GM19025 (cell line): Measurements from ENCODE around the gene KIAA0232.
"Not testable (repeated sequence)": the region's sequence is repeated elsewhere in the genome, so short reads cannot be mapped to it uniquely, and the experiment has no call there.

Experiments used
- ATAC-seq: cut with Tn5 transposase; IDR thresholded peaks from one replicate; pipeline ENCODE4 v1.9.1; 2021; ENCODE audit warnings: mild to moderate bottlenecking, low read depth, moderate library complexity; ENCODE audit not compliant: unreplicated experiment

The KIAA0232 gene

DNA sequence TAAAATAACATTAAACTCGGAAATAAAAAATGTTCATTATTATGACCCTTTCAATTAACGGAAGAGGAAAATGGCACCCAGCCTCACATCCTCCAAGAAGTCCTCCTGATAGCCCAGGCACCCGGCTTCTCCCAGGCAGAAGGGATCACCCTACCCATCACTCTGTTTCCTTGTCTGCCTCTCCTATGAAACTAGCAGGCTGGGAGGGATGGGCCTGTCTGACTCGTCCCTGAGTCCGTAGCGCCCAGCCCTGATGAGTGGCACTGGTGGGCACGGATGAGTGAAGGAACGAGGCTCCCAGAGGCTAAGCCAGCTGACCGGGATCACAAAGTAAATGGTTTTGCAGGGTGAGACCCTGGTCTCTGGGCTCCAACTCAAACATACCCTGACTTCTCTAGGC is 28.6 kb upstream of the KIAA0232 start:
- ATAC-seq = no peak

- no peak for ATAC-seq
Observed at GRCh38 chr4:6754481-6755087, 27.9 kb upstream of the KIAA0232 start.

- ATAC-seq = no peak
Observed at GRCh38 chr4:6755088-6755753, 27.3 kb upstream of the KIAA0232 start.

DNA sequence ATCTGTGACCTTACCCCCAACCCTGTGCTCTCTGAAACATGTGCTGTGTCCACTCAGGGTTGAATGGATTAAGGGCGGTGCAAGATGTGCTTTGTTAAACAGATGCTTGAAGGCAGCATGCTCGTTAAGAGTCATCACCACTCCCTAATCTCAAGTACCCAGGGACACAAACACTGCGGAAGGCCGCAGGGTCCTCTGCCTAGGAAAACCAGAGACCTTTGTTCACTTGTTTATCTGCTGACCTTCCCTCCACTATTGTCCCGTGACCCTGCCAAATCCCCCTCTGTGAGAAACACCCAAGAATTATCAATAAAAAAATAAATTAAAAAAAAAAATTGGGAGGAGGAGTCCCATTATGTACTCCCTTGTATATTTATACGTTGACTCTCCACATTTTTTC is 26.2 kb upstream of the KIAA0232 start:
- not testable (repeated sequence) for ATAC-seq

DNA sequence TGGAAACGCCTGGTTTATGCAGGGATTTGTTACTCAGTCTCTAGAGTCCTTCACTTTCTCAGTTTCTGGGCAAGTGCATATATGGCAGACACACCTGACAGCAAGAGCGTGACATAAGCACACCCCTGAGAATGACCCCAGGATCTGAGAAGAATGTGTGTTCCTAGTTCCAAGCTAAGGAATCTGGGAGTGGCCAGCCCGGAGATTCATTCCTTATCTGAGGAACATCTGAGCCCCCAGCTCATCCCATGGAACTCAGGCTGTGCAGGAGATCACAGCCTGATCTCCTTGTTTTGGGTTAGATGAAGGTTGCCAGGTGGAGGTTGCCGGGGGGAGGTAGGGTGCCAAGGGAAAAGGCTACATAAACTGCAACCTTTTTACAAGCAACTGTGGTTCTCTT is 23.8 kb upstream of the KIAA0232 start:
- no peak for ATAC-seq

DNA sequence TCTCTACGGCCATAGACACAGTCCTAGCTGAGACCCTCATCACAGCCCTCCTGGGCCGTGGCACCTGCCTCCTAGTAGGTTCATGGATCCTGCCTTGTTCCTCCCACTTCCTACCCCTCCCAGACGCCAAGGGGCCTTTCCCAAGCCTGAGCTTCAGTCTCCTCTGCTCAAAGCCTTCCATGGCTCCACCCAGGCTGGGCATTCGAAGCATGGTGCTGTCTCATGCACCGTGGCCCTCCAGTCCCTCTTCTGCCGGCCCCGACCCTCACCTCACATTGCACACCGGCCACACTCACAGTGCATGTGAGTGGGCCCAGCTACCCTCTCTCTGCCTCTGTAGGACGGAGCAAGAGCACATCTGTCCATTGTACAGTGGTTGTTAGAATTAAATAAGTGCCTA is 21.7 kb upstream of the KIAA0232 start:
- ATAC-seq = no peak

DNA sequence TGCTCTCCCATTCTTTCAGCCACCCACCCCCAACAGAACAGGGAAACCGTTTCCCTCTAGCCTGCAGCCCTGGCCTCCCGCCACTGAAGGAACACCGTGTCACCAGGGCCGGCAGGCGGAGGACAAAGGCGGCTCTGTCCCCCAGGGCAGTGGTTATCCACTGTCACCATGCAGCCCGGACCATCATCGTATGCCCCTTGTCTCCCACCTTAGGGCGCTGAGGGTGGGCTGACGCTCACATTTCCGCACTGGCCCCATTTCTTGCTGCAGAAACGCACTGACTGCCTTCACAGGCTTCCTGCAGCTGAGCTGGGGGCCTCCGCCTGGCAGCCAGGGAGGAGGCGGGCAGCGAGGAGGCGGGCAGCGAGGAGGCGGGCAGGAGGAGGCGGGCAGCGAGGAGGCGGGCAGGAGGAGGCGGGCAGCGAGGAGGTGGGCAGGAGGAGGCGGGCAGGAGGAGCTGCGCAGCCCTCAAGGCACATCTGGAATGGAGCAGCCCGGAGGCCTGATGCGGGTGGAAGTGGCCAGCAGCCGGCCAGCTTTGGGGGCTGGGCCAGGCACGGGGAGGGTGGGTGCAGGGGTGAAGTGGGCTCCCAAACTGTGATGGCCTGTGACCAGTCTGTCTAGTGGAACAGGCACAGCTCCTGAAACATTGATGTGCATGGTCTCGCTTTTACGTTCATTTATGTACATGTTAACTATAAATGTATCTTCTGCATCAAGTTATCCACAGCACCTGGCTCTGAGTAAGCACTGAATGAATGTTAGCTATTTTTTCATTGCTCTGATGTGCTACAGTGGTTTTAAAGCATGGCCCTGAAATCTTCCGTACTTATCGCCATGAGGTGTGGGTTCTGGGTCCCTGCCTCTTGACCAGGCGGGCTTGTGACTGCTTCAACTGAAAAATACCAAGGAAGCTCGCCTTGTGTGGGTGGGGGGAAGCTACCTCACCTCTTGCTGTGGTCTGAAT is 20.6 kb upstream of the KIAA0232 start:
- no peak for ATAC-seq

DNA sequence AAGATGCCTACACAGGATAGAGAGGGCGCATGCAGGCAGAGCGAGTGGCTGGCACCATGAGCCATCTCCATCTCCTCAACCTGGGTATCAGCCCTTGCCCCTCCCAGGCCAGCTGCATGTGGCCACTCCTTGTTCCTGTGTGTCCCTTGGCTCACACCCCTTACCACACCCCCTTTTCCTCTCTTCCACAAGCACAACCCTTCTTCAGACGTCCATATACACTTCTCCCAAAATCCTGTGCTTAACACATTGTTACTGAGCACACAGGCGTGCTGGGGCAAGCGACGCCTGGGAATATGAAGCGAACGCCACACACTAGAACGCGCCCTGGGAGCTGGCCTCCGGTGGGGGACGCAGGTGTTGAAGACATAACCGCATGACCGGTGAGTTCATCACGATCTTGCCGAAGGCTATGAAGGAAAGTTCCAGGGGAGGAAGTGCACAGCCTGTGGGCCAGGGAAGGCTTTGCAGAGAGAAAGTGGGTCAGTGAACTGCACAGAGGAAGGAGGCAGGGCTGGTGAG is 19.1 kb upstream of the KIAA0232 start:
- no peak for ATAC-seq

DNA sequence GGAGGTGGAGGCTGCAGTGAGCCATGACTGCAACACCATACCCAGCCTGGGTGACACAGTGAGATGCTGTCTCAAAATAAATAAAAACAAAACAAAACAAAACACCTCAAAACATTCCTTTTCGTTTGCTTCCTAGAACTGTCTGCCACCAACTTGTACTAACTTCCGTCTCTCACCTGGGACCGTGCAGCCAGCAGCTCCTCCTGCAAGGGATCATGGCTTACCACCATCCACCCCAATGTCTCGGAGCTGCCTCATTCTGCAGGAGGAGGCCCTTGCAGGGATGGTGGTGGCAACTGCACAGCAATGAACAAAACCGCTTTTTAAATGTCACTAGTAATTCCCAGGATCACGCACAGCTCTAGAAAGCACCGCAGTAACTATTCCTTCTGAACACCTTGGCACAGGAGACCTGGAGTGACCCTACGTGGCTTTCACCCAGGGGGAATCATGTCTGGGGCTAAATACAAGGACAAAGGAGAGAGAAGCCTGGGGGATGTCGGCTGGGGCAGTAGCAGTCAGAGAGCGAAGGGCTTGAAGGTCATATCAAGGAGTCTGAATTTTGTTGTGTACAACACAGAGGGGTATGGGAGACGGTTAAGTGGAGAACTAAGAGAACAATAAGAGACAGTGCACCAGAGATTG is 17.4 kb upstream of the KIAA0232 start:
- ATAC-seq = no peak

GRCh38 chr4:6765703-6766102 is 16.8 kb upstream of the KIAA0232 start:
- no peak for ATAC-seq

DNA sequence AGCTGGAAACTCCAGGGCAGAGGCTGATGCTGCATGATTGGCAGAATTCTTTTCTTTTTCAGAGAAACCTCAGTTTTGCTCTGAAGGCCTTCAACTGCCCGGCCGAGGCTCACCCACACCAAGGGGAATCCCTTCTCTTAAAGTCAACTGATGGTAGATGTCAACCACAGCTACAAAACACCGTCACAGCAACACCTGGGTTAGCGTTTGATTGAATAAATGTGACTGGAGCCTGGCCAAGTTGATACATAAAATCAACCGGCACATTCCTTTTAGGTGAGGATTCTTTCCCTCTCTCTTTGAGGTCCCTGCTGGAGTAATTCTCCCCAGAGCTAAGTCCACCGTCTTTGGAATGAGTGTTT is 15.2 kb upstream of the KIAA0232 start:
- no peak for ATAC-seq

DNA sequence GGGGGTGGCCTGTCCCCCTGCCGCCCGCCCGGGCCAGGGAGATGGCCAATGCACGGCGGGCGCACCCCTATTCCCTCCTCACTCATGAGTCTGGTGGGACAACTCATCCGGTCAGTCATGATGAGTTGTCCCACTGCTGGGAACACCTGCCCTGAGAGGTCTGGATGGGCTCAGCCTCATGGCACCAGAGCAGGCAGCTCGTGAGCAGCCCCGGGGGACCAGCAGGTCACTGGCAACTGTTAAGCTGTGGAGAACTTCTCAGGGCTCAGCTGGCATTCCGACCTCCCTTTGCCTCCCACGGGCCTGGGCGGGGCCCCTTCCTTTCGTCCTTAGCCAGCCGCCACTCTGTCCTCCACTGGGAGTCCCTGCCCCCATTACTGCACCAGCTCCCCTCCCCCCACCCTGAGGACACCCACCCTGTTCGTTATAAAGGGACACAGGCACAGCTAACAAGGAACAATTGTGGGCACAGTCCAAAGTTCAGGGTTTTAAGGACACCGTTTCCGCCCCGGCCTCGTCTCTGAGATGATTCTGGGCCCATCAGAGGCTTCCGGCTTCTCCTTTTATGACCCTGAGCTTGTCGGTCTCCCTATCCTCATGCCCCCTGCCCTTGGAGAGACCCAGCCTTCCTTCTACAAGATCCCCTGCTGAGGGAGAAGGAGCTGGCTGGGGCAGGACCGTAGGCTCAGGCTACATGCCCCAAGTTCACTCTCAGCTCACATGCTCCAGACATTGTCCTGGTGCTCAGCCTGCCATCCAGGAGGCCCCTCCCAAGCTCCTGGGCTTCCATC is 14.6 kb upstream of the KIAA0232 start:
- no peak for ATAC-seq

- ATAC-seq = no peak
Observed at GRCh38 chr4:6768539-6768905, 14.0 kb upstream of the KIAA0232 start.

DNA sequence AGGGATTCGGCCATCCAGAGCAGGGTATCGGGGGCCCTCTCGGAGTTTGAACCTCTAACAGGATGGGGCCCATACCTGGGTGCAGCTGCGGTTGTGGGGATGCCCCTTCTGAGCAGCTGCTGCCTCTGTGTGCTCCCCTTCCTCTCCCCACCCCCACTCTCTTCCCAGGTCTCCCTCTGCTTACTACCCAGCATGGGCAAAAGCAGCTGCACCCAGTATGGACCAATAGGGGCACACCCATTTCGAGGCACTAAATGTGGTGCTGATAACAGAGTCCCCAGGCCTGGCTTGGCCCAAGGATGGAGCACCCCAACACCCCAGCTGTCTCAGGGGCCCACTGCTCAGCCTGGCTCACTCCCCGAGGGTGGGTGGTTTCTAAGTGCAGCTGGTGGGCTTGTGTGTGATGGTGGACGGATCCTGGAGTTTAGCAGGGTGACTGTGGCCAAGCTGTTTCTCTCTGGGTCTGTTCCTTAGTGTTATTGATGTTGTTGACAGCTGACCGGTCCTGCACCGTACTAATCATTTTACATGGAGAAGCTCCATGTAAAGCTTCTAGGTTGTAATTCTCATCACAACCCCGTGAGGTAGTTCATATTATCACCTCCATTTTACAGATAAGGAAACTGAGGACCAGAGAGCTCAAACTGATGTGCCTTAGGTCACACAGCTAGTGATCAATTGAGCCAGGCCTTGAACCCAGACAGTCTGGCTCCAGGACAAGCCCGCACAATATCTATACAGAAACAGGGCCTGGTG is 13.1 kb upstream of the KIAA0232 start:
- peak; percentile 54 for ATAC-seq

DNA sequence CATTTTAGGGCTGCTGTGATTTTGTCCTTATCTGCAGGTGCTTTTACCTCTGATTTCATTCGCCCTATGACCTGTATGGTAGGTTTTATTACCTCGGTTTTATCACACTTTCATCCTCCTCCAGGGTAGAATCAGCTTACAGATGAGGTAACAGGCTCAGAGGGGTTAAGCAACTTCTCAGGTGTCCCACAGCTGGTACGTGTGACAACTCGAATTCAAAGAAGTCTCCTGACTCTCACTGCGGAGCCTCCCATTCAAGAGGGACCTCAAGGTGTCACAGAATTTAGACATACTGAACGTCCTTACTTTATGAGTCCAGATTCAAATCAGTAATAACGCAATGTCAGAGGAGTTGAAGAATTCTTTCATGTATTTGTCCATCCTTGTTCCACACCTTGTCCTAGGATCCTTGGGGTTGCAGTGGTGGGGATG is 12.5 kb upstream of the KIAA0232 start:
- no peak for ATAC-seq

DNA sequence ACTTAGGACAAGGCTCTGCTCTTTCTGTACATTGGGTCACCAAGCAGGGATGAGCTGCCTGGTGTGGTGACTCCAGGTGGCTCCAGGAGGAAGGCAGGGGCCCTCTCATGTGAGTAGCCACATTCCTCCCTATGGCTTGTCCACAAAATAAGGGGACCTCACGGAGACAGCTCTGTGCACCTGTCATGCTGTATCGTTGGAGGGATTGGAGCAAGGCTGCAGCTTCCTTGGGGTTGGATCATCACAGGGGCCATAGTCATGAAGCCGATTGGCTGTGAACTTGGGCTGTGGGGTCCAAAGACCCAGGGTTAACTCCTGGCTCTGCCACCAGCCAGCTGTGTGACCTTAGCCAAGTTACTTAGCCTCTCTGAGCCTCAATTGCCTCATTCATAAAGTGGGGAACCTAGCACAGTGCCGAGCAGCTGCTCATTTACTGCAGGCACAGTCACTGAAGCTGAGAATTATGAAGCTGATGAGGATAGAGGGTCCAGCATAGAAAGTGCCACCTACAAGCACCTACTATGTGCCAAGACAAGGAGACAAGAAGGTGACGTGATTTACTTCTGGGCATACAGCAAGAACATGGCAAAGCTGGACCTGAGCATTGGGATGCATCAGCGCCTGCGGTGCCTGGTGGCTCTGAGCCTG is 11.8 kb upstream of the KIAA0232 start:
- no peak for ATAC-seq

GRCh38 chr4:6771229-6771671 is 11.3 kb upstream of the KIAA0232 start:
- ATAC-seq = no peak

DNA sequence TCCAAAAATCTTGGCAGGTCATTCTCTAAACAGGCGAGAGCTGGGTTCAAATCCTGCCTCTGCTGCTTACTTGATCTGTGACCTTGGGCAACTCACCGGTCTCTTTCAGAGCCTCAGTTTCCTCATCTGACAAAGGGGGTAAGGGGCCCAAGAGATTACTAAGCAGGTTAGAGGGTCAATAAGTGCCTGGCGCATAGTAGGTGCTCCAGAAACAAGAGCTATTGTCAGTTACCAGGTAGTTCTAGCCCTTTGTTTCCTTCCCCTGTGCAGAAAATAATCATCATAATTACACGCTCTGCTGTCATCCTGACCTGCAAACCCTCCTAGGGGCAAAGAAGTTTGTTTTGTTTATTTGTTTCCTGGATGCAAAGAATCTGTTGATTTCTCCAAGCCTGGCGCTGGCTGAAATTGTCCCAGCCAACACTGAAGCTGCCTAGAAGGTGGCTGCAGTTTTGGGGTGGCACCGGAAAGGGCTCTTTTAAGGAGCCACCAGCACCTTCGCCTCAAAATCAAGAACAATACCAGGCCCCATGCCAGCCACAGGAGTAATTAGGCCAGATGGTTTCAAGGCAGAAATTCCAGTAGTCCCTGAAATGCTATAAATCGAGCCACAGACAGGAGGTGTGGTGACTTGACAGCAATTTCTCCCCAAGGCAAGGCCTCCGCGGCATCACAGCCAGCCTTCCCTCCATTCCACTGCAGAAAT is 10.2 kb upstream of the KIAA0232 start:
- ATAC-seq = no peak
